ENCODE results near the gene UEVLD. TPM values are rescaled to one million over a fixed set of nuclear protein-coding genes. Genes with fewer than 3 reads are reported as not detected.

Gene UEVLD
- total RNA-seq, 1 donor from 2014 or later, result 36.7 TPM

DNA sequence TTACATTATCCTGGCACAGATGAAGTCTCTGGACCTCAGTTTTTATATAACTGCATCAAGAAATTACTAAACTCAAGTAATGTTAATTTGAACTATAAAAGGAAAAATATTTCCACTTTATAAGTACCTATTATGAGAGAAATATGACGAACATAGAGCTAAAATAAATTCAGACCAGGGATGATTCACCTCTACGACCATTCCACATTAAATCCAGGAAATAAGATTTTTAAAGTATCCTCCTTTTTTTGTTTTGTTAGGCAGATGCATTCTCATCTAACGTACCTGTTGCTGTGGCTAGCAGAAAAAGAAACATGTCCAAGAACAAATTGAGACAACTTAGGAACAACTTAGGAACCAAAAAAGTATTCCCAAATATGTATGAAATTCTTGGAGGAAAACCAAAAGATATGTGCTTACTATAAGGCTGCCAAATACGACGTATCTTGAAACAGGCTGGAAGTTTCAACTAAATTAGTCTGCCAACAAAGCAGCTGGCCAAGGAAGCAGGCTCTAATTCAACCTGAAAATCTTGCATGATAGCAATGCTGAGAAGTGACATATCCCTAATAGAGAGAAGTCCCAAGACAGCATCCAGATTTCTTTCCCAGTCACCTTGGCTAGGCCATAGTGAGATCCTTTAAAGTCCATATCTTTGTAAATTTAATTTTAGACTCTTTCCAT is 29.9 kb upstream of the UEVLD start:
- no peak for DNase-seq (ENCODE audit: low read depth)
- TF ChIP-seq, protein P1, sequence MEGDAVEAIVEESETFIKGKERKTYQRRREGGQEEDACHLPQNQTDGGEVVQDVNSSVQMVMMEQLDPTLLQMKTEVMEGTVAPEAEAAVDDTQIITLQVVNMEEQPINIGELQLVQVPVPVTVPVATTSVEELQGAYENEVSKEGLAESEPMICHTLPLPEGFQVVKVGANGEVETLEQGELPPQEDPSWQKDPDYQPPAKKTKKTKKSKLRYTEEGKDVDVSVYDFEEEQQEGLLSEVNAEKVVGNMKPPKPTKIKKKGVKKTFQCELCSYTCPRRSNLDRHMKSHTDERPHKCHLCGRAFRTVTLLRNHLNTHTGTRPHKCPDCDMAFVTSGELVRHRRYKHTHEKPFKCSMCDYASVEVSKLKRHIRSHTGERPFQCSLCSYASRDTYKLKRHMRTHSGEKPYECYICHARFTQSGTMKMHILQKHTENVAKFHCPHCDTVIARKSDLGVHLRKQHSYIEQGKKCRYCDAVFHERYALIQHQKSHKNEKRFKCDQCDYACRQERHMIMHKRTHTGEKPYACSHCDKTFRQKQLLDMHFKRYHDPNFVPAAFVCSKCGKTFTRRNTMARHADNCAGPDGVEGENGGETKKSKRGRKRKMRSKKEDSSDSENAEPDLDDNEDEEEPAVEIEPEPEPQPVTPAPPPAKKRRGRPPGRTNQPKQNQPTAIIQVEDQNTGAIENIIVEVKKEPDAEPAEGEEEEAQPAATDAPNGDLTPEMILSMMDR (conservative IDR thresholded peaks at IDR 0.05; ENCODE audit: low read depth, low read length), result no peak

DNA sequence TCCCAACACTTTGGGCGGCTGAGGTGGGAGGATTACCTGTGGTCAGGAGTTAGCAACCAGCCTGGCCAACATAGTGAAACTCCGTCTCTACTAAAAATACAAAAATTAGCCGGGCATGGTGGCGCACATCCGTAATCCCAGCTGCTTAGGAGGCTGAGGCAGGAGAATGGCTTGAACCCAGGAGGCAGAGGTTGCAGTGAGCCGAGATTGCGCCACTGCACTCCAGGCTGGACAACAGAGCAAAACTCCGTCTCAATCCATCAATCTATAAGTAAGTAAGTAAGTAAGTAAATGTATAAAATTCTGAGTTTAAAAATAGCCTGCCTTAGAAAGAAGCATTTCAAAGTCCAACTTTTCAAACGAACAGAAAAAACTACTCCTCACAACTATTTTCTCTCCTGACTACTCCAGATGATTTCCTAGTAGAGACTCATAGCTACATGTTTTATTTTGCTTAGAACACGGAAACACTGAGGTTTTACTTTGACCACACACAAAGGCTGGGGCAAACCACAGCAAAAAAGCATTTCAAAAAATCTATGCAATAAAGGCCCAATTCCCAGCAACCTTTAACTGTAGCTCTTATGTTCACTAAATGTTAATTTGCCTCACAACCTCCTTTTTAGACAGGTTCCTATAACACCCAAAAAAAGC is 29.3 kb upstream of the UEVLD start:
- TF ChIP-seq, protein P1 (conservative IDR thresholded peaks at IDR 0.05; ENCODE audit: low read depth, low read length), result no peak
- no peak for DNase-seq (ENCODE audit: low read depth)
- no peak overlapping the region for H3K4me3 ChIP-seq (ENCODE audit: low read depth, low read length)

More for the DNA sequence above, 29.9 kb upstream of the UEVLD start:
- no peak overlapping the region for H3K4me3 ChIP-seq (ENCODE audit: low read depth, low read length)

DNA sequence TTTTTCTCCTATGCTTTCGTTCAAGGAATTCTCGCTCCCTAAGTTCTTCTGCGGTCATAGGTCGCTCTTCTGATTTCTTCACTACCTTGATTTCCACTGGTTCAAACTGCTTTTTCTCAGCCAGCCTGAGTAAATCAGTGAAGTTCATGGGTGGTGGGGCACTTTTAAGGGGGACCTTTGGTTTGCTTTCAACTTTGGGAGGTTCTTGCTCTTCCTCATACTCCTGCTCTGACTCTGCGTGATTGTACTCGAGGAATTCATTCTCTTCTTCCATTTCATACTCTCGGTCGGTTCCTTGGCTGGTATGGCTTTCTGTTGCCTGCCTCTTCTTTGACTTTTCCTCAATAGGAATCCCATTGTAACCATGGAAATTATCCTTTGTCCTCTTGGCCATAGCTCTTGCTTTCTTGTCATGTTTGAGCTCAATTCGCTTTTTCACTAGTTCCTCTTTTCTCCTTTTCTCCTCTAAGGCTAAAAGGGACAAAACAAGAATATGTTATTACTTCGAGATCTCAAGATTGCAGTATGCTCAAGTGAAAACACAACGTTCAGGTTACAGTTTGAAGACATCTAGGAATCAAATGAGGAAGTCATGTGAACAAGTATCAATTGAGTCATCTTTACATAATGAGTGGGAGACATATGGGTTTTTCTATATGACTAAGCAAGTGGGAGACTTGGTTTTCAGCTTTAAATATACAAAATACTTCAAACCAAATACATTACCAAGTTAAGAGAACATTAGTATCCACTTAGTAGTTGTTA is 27.3 kb upstream of the UEVLD start:
- TF ChIP-seq, protein P1 (conservative IDR thresholded peaks at IDR 0.05; ENCODE audit: low read depth, low read length), result no peak
- no peak for DNase-seq (ENCODE audit: low read depth)
- no peak overlapping the region for H3K4me3 ChIP-seq (ENCODE audit: low read depth, low read length)

DNA sequence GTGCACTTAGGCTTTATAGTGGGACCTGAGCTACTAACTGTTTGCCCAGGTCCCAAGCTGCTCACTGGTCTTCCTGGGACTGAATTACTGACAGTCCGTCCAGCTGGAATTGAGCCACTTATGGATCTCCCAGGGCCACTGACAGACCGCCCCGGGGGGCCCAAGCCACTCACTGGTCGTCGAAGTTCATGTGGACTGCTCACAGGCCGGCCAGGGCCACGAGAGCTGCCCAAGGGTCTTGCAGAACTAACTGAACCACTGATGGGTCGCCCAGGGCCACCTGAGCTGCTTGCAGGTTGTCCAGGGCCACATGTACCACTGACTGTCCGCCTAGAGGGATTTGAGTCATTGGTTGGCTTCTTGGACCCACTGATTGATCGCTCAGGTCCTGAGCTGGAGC is 26.1 kb upstream of the UEVLD start:
- no peak overlapping the region for H3K4me3 ChIP-seq (ENCODE audit: low read depth, low read length)
- DNase-seq (ENCODE audit: low read depth), result no peak
- TF ChIP-seq, protein P1 (conservative IDR thresholded peaks at IDR 0.05; ENCODE audit: low read depth, low read length), result no peak

DNA sequence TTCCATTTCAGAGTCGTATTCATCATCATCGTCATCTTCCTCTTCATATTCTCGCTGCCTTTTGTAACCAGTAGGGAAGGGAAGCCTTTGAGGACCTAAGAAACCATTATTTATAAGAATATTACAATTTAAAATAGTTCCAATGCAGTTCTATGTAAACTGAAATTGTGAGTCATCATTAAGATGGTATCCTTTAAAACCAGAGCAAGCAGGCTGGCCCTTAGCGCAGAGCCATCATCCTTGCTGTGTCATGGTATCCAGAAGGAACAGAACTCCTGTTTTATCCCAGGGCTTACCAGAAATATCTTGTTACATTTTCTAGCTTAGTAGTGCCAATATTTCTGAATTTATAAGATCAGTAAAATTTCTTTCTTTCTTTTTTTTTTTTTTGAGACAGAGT is 23.9 kb upstream of the UEVLD start:
- no peak for DNase-seq (ENCODE audit: low read depth)
- TF ChIP-seq, protein P1 (conservative IDR thresholded peaks at IDR 0.05; ENCODE audit: low read depth, low read length), result no peak
- H3K4me3 ChIP-seq (ENCODE audit: low read depth, low read length), result no peak overlapping the region

DNA sequence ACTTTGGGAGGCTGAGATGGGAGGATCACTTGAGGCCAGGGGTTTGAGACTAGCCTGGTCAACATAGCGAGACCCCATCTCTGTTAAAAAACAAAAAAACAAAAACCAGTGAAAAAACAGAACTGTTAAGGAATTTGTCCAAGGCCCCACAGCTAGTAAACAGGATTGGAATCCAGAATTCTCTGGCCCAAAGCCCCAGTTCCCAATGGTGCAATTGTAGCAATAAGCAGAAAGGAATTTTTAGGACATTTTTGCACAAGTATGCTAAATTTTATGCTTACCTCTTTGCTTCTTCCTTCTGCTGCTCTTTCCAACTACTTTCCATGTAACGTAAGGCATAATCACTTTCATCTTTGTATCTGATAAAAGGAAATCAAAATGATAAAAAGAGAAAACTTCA is 22.7 kb upstream of the UEVLD start:
- DNase-seq (ENCODE audit: low read depth), result no peak
- TF ChIP-seq, protein P1 (conservative IDR thresholded peaks at IDR 0.05; ENCODE audit: low read depth, low read length), result no peak
- H3K4me3 ChIP-seq (ENCODE audit: low read depth, low read length), result no peak overlapping the region
